Measurements from ENCODE around the gene TUFM. TPM values are rescaled to one million over a fixed set of nuclear protein-coding genes. Genes with fewer than 3 reads are reported as not detected.

The TUFM gene
- total RNA-seq, 1 donor from 2014 or later: 197 TPM

- no peak for TF ChIP-seq CTCF (conservative IDR thresholded peaks at IDR 0.05)
- peaks cover 5% of the 10 kb centered on the region for H3K27me3 Mint-ChIP-seq (ENCODE audit: low read depth)
- peaks cover 30% of the 10 kb centered on the region for H3K4me1 Mint-ChIP-seq
- H3K4me3 Mint-ChIP-seq: peak overlapping the region; percentile 78
- no peaks in the 10 kb centered on the region for H3K36me3 Mint-ChIP-seq (ENCODE audit: low read depth)
- H3K9me3 Mint-ChIP-seq: no peaks in the 10 kb centered on the region
- DNase-seq (ENCODE audit: low read depth, low spot score): no peak
- peak overlapping the region; percentile 43 for H3K27ac Mint-ChIP-seq (ENCODE audit: unreplicated experiment)
Measured at GRCh38 chr16:28876973-28877654, 31.0 kb upstream of the TUFM start.

- peaks cover 2% of the 10 kb centered on the region for H3K27me3 Mint-ChIP-seq (ENCODE audit: low read depth)
- H3K27ac Mint-ChIP-seq (ENCODE audit: unreplicated experiment): no peak overlapping the region
- no peak for DNase-seq (ENCODE audit: low read depth, low spot score)
- no peak overlapping the region for H3K4me3 Mint-ChIP-seq
- peaks cover 26% of the 10 kb centered on the region for H3K4me1 Mint-ChIP-seq
- H3K36me3 Mint-ChIP-seq (ENCODE audit: low read depth): no peaks in the 10 kb centered on the region
- H3K9me3 Mint-ChIP-seq: no peaks in the 10 kb centered on the region
- TF ChIP-seq CTCF (conservative IDR thresholded peaks at IDR 0.05): no peak
Measured at GRCh38 chr16:28876019-28876659, 30.0 kb upstream of the TUFM start.

GRCh38 chr16:28875134-28876018 is 29.2 kb upstream of the TUFM start:
- no peak for DNase-seq (ENCODE audit: low read depth, low spot score)
- Mint-ChIP-seq H3K27ac (ENCODE audit: unreplicated experiment) (no peak overlapping the region), H3K36me3 (ENCODE audit: low read depth) (no peaks in the 10 kb centered on the region), H3K9me3 (no peaks in the 10 kb centered on the region), H3K27me3 (ENCODE audit: low read depth) (no peaks in the 10 kb centered on the region), H3K4me1 (peaks cover 20% of the 10 kb centered on the region), H3K4me3 (no peak overlapping the region)
- no peak for TF ChIP-seq CTCF (conservative IDR thresholded peaks at IDR 0.05)

- Mint-ChIP-seq H3K9me3 (no peaks in the 10 kb centered on the region), H3K27me3 (ENCODE audit: low read depth) (no peaks in the 10 kb centered on the region), H3K27ac (ENCODE audit: unreplicated experiment) (no peak overlapping the region), H3K4me3 (no peak overlapping the region), H3K36me3 (ENCODE audit: low read depth) (peaks cover 4% of the 10 kb centered on the region), H3K4me1 (peaks cover 20% of the 10 kb centered on the region)
- no peak for DNase-seq (ENCODE audit: low read depth, low spot score)
- TF ChIP-seq CTCF (conservative IDR thresholded peaks at IDR 0.05): no peak
Measured at GRCh38 chr16:28874406-28874805, 28.3 kb upstream of the TUFM start.

GRCh38 chr16:28873543-28874201 is 27.5 kb upstream of the TUFM start:
- H3K36me3 Mint-ChIP-seq (ENCODE audit: low read depth): peaks cover 4% of the 10 kb centered on the region
- DNase-seq (ENCODE audit: low read depth, low spot score): no peak
- H3K27me3 Mint-ChIP-seq (ENCODE audit: low read depth): no peaks in the 10 kb centered on the region
- peaks cover 12% of the 10 kb centered on the region for H3K4me1 Mint-ChIP-seq
- no peak overlapping the region for H3K27ac Mint-ChIP-seq (ENCODE audit: unreplicated experiment)
- peak overlapping the region; percentile 54 for H3K4me3 Mint-ChIP-seq
- H3K9me3 Mint-ChIP-seq: no peaks in the 10 kb centered on the region
- TF ChIP-seq CTCF (conservative IDR thresholded peaks at IDR 0.05): peak; percentile 68

Measured in neural crest cell (in vitro differentiated cells).